Gastrocnemius medialis (tissue), 4 donors: ENCODE measurements around the gene UNC119.

Experiments used
- CTCF ChIP-seq, 5 experiments: fragments of 450-650 bp in 3 of 5; fragments of 200-600 bp in 2 of 5; sonication (generic) in 2 of 5; IDR thresholded peaks in 4 of 5; conservative IDR thresholded peaks in 1 of 5; 1 replicate in 4 of 5; 2 replicates in 1 of 5; pipeline ENCODE4 v1.5.1; 2016 to 2019; ENCODE audit warnings: antibody characterized with exemption in 5 of 5, mild to moderate bottlenecking in 3 of 5, moderate library complexity in 3 of 5
- POLR2A ChIP-seq, 2 donors: fragments of 450-650 bp; IDR thresholded peaks; one replicate each; pipeline ENCODE4 v1.6.1; 2017; ENCODE audit warnings: antibody characterized with exemption in 2 of 2, mild to moderate bottlenecking in 2 of 2, moderate library complexity in 2 of 2

GRCh38 chr17:28506763-28507487 is 45.5 kb downstream of the UNC119 start:
- TF ChIP-seq CTCF (IDR thresholded peaks at IDR 0.05 in 4 of 5, conservative IDR thresholded peaks at IDR 0.05 in 1 of 5): no peak
- TF ChIP-seq POLR2A (IDR thresholded peaks at IDR 0.05): no peak
